ENCODE results near the gene FAM13C. TPM values are rescaled to one million over a fixed set of nuclear protein-coding genes. Genes with fewer than 3 reads are reported as not detected.

FAM13C gene
- total RNA-seq, 1 donor from 2014 or later, result 12.8 TPM

DNA sequence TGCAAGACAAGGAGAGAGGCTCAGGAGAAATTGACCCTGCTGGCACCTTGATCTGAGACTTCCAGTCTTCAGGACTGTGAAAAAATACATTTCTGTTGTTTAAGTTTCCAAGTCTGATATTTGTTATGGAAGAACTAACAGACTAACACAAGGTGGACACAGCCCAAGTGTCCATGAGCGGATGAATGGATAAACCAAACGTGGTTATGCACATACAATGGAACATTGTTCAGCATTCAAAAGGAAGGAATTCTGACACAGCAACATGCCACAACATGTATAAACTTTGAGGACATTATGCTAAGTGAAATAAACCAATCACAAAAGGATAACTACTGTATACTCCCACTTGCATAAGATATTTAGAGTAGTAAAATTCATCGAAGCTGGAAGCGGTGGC is 76.5 kb downstream of the FAM13C start:
- no peaks in the 10 kb centered on the region for H3K4me1 ChIP-seq
- no peaks in the 10 kb centered on the region for H3K36me3 ChIP-seq
- H3K27ac ChIP-seq, result no peak overlapping the region
- TF ChIP-seq POLR2A (IDR thresholded peaks at IDR 0.05) (no peak), POLR2AphosphoS5 (IDR thresholded peaks at IDR 0.05; ENCODE audit: insufficient read depth in 1 of 2, low read depth in 1 of 2) (no peak)
- TF ChIP-seq, protein P1, sequence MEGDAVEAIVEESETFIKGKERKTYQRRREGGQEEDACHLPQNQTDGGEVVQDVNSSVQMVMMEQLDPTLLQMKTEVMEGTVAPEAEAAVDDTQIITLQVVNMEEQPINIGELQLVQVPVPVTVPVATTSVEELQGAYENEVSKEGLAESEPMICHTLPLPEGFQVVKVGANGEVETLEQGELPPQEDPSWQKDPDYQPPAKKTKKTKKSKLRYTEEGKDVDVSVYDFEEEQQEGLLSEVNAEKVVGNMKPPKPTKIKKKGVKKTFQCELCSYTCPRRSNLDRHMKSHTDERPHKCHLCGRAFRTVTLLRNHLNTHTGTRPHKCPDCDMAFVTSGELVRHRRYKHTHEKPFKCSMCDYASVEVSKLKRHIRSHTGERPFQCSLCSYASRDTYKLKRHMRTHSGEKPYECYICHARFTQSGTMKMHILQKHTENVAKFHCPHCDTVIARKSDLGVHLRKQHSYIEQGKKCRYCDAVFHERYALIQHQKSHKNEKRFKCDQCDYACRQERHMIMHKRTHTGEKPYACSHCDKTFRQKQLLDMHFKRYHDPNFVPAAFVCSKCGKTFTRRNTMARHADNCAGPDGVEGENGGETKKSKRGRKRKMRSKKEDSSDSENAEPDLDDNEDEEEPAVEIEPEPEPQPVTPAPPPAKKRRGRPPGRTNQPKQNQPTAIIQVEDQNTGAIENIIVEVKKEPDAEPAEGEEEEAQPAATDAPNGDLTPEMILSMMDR (IDR thresholded peaks at IDR 0.05), result no peak
- intact Hi-C loops (cut with DNase I), result no loop called here
- no peak overlapping the region for H3K4me3 ChIP-seq
- no peaks in the 10 kb centered on the region for H3K27me3 ChIP-seq
- DNase-seq (ENCODE audit: extremely low spot score in 2 of 2), result no peak
- no peaks in the 10 kb centered on the region for H3K9me3 ChIP-seq

DNA sequence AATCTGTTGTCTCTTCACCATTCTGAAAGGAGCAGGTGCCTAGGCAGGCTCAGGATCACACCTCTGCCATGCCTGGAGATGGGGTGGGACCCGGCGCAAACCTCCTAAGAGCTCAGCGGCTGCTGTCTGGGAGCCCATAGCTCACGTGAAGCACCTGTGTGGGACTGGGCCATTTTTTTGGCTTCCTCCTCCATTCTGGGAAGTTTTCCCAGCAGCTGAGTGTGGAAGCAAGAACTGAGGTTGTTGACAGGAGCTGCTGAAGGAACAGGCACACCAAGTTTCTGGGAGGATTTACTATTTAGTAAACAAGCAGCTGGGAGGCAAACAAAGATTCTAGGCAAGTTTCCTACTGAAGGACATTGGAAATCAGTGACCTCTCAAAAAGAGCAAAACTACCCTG is 77.3 kb downstream of the FAM13C start:
- intact Hi-C loops (cut with DNase I), result no loop called here
- H3K27ac ChIP-seq, result no peak overlapping the region
- no peaks in the 10 kb centered on the region for H3K27me3 ChIP-seq
- no peak for DNase-seq (ENCODE audit: extremely low spot score in 2 of 2)
- no peak overlapping the region for H3K4me3 ChIP-seq
- no peaks in the 10 kb centered on the region for H3K4me1 ChIP-seq
- no peaks in the 10 kb centered on the region for H3K36me3 ChIP-seq
- no peaks in the 10 kb centered on the region for H3K9me3 ChIP-seq
- TF ChIP-seq POLR2A (IDR thresholded peaks at IDR 0.05) (no peak), POLR2AphosphoS5 (IDR thresholded peaks at IDR 0.05; ENCODE audit: insufficient read depth in 1 of 2, low read depth in 1 of 2) (no peak)
- TF ChIP-seq, protein P1 (IDR thresholded peaks at IDR 0.05), result no peak

DNA sequence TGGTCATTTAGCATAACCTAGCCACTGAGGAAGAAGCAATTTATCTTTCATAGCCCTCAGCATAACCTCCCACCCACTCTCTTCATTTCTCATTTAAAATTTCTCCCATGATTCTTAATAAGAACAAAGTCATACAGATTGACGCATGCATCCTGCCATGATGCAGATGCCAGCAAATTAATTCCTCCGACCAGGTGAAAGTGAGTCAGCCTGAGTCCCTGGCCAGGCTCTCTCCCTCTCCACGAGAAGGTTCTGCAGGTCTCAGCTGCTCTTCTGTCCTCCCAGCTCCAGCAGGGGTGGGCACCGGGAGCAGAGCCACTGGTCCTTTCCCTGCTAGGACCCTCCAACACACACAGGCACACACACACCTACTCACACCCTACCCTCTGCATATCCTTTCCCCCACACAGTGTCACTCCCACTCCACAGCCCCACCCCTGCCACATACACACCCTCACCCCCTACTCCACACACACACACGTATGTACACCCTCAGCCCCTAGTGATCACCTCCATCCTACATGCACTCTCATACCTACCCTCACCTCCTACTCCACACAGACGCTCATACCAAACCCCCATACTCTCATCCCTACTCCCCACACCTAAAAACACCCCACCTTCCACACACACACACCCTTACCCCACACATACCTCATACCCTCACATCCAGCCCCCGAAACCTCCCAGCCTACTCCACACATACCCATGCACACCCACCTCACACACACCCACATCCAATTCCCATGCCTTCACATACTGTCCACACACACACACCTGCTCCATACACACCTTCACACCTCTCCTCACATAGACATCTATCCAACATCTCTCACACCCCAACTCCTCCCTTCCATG is 78.0 kb downstream of the FAM13C start:
- no peak overlapping the region for H3K4me3 ChIP-seq
- no peaks in the 10 kb centered on the region for H3K27me3 ChIP-seq
- H3K4me1 ChIP-seq, result no peaks in the 10 kb centered on the region
- TF ChIP-seq, protein P1 (IDR thresholded peaks at IDR 0.05), result no peak
- TF ChIP-seq POLR2A (IDR thresholded peaks at IDR 0.05), result no peak
- TF ChIP-seq POLR2AphosphoS5 (IDR thresholded peaks at IDR 0.05; ENCODE audit: insufficient read depth in 1 of 2, low read depth in 1 of 2), result no peak
- DNase-seq (ENCODE audit: extremely low spot score in 2 of 2), result no peak
- no peak overlapping the region for H3K27ac ChIP-seq
- intact Hi-C loops (cut with DNase I), result no loop called here
- no peaks in the 10 kb centered on the region for H3K36me3 ChIP-seq
- H3K9me3 ChIP-seq, result no peaks in the 10 kb centered on the region

DNA sequence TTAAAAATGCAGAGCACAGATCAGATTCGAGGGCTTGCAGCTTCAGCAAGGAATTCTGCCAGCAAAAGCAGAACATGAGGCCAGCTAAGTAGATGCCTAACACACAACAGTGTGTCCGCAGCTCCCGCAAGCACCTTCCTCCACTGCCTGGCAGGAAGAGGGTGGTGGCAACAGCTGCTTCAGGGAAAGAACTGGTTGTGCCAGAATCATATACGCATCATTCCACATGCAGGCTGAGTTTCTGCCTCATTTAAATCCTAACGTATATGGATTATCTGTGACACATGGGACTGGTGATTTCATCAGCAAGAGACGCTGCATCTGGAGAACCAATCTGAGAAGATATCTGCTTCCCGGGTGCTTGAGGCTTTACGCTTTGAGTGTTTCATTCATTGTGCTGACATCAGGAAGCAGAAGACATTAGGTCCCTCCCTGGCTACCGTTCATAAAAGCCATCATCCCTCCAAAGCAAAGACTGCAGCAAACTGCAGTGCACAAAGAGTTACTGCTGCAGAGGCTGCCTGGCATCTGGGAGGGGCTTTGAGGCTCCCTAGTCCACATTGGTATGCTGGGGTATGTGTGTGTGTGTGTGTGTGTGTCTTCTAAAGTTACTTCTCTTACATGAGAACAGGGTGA is 78.8 kb downstream of the FAM13C start:
- H3K27ac ChIP-seq, result no peak overlapping the region
- no peak overlapping the region for H3K4me3 ChIP-seq
- no peaks in the 10 kb centered on the region for H3K27me3 ChIP-seq
- H3K36me3 ChIP-seq, result no peaks in the 10 kb centered on the region
- H3K9me3 ChIP-seq, result no peaks in the 10 kb centered on the region
- intact Hi-C loops (cut with DNase I), result no loop called here
- no peaks in the 10 kb centered on the region for H3K4me1 ChIP-seq
- TF ChIP-seq POLR2A (IDR thresholded peaks at IDR 0.05) (no peak), POLR2AphosphoS5 (IDR thresholded peaks at IDR 0.05; ENCODE audit: insufficient read depth in 1 of 2, low read depth in 1 of 2) (no peak)
- TF ChIP-seq, protein P1 (IDR thresholded peaks at IDR 0.05), result no peak
- no peak for DNase-seq (ENCODE audit: extremely low spot score in 2 of 2)

DNA sequence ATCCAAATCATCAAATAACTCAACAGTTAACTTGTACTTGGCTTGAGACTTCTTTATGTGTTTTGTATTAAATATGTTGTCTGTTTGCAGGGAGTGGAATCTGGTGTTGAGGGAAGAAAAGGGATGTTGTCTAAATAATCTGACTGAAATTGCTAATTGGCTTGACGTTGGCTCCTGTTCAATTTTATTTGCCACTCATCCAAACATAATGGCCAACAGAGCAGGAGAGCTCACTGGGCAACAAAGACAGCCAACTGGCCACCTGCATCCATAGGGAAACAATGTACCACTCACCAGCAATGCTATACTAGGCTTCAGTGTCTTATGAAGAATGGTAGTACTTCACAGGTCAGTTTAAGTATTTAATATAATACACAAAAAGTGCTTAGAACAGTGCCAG is 80.5 kb downstream of the FAM13C start:
- DNase-seq (ENCODE audit: extremely low spot score in 2 of 2), result no peak
- H3K27ac ChIP-seq, result no peak overlapping the region
- intact Hi-C loops (cut with DNase I), result no loop called here
- no peaks in the 10 kb centered on the region for H3K36me3 ChIP-seq
- H3K4me3 ChIP-seq, result no peak overlapping the region
- TF ChIP-seq POLR2AphosphoS5 (IDR thresholded peaks at IDR 0.05; ENCODE audit: insufficient read depth in 1 of 2, low read depth in 1 of 2) (no peak), POLR2A (IDR thresholded peaks at IDR 0.05) (no peak)
- TF ChIP-seq, protein P1 (IDR thresholded peaks at IDR 0.05), result no peak
- H3K27me3 ChIP-seq, result no peaks in the 10 kb centered on the region
- no peaks in the 10 kb centered on the region for H3K4me1 ChIP-seq
- no peaks in the 10 kb centered on the region for H3K9me3 ChIP-seq

All from vagina (tissue), 2 donors.